ENCODE results near the gene C1GALT1C1.
"Not testable (repeated sequence)": the region's sequence is repeated elsewhere in the genome, so short reads cannot be mapped to it uniquely, and the experiment has no call there.

The C1GALT1C1 gene

GRCh38 chrX:120629667-120630537, at the start of gene C1GALT1C1:
Gene C1GALT1C1, minus strand, starts transcription at chrX:120630054. Its CDS starts 2,888 bp downstream, at chrX:120627166.
- peak; percentile 72 to 90 for DNase-seq

GRCh38 chrX:120677004-120677652, 47.3 kb upstream of the C1GALT1C1 start:
- no peak for DNase-seq

DNA sequence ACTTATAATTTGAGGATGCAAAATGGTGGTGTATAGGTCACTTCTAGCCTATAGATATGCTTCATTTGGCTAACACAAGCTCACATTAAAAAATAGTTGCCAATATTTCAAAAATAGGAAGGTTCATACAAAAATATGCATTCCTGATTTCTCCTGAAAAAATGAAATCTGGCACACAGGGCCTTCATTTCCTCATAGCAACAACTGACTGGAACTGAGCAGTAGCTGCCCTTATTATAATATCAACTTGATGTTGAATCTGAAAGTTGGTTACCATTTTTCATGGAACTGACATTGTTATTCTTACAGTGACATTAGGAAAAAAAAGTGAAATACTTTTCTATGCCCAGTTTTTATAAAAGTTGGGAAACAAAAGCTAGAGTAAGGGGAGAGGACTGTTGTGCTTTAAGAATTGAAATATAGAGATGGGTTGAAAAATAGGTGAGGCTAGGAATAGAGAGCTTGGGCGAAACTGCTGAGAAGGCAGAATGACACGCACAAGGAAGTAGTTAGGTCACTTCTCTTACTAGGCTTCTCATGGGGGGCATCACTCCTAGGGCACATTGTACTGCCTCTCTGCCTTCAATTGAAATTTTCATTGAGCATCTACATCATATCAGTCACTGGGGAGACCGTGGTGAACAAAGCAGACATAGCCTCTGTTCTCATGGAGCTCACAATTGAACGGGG, 43.1 kb upstream of the C1GALT1C1 start:
- no peak for DNase-seq

- DNase-seq = no peak
These were observed 42.5 kb upstream of the C1GALT1C1 start for GRCh38 chrX:120672389-120672788.

DNA sequence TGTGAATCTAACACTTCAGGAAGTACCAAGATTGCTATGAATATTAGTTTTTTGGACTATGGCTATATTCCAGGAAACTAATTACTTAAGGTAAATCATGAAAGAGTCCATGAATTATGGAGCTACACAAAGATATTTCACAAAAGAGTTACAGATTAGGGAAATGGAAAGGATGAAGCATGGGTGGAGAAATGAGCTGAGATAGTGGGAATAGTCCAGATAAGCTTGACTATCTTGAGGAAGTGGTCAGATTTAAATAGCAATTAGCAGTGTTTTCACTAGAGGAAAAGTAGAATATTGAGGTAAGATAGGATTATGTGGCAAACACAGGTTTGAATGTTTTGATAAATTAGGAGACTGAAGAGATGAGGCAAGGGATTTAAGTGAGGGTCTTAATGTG, 42.1 kb upstream of the C1GALT1C1 start:
- DNase-seq = no peak

DNA sequence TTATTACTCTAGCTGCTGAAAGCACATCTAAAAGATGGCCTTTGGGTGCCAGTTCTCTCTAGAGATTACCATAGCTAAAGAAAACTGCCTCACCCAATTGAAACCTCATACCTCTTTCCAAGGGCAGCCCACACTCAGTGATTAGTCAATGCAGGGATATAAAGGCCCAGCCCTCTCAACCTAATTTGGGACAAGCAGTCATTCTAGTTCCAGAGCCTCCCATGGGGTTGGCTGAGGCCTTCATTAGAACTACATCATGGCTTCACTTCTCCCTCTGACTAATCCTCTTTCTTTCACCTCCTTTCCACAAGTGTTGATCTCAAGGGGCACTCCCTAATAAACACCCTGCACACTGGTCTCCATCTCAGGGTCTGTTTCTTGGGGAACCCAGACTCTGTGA, 38.5 kb upstream of the C1GALT1C1 start:
- DNase-seq = no peak

DNA sequence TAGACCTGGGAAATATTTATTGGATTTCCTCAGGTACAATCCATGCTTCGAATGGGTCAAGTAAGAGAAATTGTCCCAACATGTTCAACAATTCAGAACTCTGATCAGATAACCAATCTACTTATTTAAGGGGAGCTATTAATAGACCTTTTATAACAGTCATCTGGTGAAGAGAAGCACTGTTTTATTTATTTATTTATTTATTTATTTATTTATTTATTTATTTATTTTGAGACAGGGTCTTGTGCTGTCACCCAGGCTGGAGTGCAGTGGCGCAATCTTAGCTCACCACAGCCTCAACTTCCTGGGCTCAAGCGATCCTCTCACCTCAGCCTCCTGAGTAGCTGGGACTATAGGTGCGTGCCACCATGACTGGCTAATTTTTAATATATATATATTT, 34.7 kb upstream of the C1GALT1C1 start:
- not testable (repeated sequence) for DNase-seq

DNA sequence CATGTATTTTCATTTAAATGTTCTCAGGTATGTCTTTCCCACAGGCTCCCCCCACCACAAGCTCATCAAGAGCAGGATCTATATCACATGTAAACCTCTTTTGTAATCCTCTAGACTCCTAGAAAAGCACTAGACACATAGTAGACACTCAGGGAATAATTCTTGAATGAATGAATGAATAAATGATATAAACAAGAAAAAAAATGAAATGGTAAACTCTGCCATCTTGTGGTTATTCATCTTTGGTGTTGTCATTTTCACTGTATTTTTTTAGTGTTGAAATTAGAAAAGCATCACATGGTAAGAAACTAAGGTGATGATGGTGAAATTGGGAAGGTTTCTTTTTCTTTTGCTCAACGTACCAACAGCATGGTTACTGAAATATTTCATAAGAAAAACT, 34.2 kb upstream of the C1GALT1C1 start:
- no peak for DNase-seq

DNA sequence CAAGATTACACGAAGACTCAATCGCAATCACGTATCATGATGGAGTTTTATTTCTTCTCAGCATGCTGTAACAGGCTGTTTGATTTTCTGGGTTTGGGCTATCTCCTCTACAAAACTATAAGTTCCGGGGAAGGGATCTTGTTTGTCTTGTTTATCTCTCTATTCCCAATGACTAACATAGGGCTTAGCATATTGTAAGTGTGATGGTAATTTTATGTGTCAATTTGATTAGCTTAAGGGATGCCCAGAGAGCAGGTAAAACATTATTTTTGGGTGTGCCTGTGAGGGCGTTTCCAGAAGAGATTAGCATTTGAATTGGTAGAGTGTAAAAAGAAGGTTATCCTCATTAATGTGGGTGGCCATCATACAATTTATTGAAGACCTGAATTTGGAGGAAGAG, 32.8 kb upstream of the C1GALT1C1 start:
- DNase-seq = no peak

DNA sequence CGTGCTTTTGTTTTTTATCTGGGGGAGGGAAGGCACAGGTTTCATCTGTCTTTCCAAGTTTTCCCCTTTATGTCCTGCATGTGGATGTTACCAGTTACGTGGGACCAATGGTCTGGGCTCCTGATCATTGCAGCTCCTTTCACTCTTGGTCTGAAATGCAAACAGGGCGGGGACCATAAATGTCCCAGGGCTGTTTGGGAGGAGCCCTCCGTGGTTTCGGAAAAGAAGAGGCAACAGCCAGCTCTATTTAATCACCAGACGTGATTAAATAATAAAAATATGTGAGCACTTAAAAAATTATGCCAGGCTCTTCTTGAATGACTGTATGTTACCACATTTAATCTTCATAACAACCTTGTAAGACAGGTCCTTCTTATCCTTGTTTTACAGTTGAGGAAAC, 30.8 kb upstream of the C1GALT1C1 start:
- DNase-seq = no peak

GRCh38 chrX:120653000-120653399, 23.1 kb upstream of the C1GALT1C1 start:
- no peak for DNase-seq

DNA sequence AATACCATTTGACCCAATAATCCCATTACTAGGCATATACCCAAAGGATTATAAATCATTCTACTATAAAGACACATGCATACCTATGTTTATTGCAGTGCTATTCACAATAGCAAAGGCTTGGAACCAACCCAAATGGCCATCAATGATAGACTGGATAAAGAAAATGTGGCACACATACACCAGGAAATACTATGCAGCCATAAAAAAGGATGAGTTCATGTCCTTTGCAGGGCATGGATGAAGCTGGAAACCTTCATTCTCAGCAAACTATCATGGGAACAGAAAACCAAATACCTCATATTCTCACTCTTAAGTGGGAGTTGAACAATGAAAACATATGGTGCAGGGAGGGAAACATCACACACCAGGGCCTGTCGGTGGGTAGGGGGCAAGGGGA, 22.4 kb upstream of the C1GALT1C1 start:
- not testable (repeated sequence) for DNase-seq

- DNase-seq = no peak
These were observed 17.3 kb upstream of the C1GALT1C1 start for GRCh38 chrX:120647127-120647526.

- no peak for DNase-seq
These were observed 13.0 kb upstream of the C1GALT1C1 start for GRCh38 chrX:120642871-120643270.

DNA sequence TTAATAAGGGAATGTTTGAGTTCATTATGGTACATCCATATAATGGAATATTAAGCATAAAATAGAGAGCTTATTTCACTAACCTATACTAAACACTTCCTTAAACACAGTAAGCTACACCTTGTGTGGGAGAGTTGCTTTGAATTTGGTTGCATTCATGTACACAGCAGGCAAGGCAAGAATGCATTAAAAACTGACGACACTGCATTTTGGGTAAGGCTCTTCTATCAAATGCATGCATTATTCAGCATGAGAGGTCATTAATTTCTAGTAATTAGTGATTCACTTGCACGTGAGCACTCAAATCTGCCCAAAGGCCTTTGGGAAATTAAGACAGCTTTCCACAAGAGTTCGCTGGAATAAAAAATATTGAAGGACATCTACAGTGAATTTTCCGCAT, 8.8 kb upstream of the C1GALT1C1 start:
- no peak for DNase-seq

DNA sequence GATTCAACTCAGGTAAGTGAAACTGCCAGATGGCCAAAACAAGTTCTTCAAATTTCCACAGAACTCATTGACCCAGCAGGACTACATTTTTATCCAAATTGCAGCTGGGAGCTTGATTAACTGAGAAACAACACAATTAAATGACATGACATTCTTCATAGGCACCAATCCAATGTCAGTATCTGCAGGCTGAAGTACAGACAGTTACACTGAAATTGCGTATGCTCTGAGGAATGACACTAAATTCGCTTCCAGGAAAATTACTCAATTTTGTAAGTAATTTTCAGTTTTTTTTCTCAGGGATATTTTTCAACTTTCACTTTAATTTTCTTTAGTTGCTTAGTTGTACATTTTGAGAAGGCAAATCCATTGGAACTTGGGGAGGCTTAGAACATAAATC, 4.5 kb downstream of the C1GALT1C1 start:
- DNase-seq = no peak

DNA sequence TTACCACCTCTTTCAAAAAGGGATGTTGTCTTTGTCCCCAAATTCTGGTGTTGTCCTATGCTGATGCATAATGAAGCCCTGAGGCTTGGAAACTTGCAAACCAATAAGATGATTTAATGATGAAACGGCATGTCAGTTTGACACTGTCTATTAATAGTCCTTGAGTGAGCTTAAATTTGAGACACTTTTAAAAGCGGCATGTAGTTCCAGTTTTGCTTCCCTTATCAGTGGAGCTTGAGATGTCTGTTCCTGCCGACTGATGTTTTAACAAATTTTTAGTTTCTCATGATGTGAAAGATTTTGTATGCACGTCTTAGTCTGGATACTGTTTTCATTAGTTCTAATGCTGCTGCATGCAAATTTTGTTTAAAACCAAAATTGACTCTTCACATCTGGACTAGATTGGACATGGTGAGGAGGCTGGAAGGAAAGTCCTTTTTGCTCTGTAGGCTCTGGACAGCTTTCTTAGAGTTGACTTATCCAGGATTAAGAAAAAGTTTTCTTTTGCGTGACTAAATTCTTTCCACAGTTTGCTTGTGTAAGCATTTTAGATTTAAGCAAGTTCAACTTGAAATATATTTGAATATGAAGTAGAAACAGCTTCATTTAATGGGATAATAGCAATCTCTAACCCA, 11.7 kb downstream of the C1GALT1C1 start:
- DNase-seq = no peak

DNA sequence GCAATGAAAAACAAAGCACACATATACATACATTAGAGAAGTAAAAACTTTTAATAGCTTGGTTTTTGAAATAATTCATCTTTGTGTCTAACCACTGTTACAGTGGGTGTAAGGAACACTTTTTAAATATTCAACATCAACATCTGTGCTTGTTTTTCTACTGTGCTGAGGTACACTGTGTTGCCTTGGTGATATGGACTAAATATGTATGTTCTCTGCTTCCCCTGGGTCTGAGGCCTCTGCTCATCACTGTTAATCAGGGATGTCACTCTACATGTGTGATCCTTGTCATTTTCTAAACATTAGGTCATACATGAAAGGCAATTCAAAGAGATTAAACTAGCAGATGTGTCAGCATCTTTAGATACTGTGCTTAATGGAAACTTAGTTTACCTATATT, 15.0 kb downstream of the C1GALT1C1 start:
- DNase-seq = no peak

GRCh38 chrX:120612086-120612485, 17.8 kb downstream of the C1GALT1C1 start:
- DNase-seq = no peak

DNA sequence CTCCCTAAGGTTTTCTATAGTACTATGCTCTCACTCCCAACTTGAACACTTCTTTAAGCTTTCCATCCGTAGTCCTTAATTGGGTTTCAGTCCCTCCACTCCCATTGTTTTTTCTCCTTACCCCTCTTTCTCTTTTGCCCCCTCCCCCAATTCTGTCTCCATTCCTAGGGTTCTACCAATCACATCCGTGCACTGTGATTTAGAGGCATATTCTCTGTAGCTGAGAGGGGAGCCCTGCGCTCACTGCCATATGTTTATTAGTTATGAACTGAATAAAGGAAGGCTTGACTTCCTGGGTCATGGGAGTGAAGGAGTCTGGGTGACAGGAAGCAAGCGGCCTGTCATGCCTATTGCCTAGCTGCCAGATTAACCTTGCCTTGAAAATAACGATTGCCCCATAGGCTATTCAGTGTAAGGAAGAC, 25.5 kb downstream of the C1GALT1C1 start:
- DNase-seq = no peak

GRCh38 chrX:120603707-120604360, 26.0 kb downstream of the C1GALT1C1 start, which contains the start of gene MCTS1:
Gene MCTS1, plus strand, starts transcription at chrX:120604101. Its CDS starts 136 bp downstream, at chrX:120604237.
- DNase-seq = peak; percentile 65 to 67

DNA sequence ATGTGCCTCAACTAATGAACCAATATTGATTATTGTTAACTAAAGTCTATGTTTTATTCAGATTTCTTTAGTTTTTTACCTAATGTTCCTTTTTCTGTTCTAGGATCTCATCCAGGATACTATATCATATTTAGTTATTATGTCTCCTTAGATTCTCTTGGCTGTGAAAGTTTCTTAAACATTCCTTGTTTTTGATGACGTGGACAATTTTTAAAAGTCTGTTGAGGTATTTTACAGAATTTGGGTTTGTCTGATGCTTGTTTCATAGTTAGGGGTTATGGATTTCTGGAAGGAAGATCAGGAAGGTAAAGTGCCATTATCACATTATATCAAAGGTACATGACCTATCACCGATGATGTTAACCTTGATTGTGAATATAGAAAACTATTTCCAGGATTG, 44.2 kb downstream of the C1GALT1C1 start:
- no peak for DNase-seq

Data from cerebellar nuclear complex (tissue), 1 donor.